IMR-90 (cell line): ENCODE results near the gene ANKRD11. TPM values are rescaled to one million over a fixed set of nuclear protein-coding genes. Genes with fewer than 3 reads are reported as not detected.

Source experiments
- ATAC-seq: fragments of 200-7000 bp; cut with Tn5 transposase; 2 replicates; pipeline ENCODE4 v1.9.1; 2020; ENCODE audit warnings: low read depth, mild to moderate bottlenecking, moderate library complexity
- BruUV-seq: library from RNA; stranded (reverse); fragments of 400-500 nt; replicated peaks from 2 replicates; lab custom pipeline; 2021; lab: Mats Ljungman, UMichigan
- CTCF ChIA-PET: fragments of 300-600 bp; formaldehyde crosslinking; extraction: SDS; loops from one replicate; lab custom pipeline; 2021; ENCODE audit warnings: antibody characterized with exemption; lab: Yijun Ruan, JAX
- POLR2A ChIA-PET: fragments of 300-600 bp; sonication (Branson Sonifier 250); formaldehyde crosslinking; loops from one replicate; lab custom pipeline; 2022; ENCODE audit warnings: antibody characterized with exemption; ENCODE audit not compliant: unreplicated experiment; lab: Charles Lee
- DNase-seq: peaks from one replicate; pipeline ENCODE4 v3.0.0; 2013
- H2AFZ ChIP-seq: replicated peaks from 2 replicates; pipeline ENCODE3; 2013; ENCODE audit warnings: low read length, mild to moderate bottlenecking; ENCODE audit not compliant: poor library complexity
- H2AK5ac ChIP-seq: 2 replicates; pipeline ENCODE4 v1.6.1; 2013; ENCODE audit warnings: low read depth, low read length, inconsistent platforms
- H2AK9ac ChIP-seq: replicated peaks from 2 replicates; pipeline ENCODE3; 2013; ENCODE audit warnings: mild to moderate bottlenecking, low read depth, low read length, moderate library complexity; ENCODE audit not compliant: poor library complexity
- H2BK120ac ChIP-seq: 2 replicates; pipeline ENCODE4 v1.6.1; 2013; ENCODE audit warnings: low read depth, low read length, inconsistent platforms
- H2BK15ac ChIP-seq: 3 replicates; pipeline ENCODE4 v1.6.1; 2013; ENCODE audit warnings: low read depth, low read length, inconsistent platforms
- H2BK20ac ChIP-seq: 2 replicates; pipeline ENCODE4 v1.6.1; 2013; ENCODE audit warnings: low read depth, mild to moderate bottlenecking, inconsistent platforms, low read length, moderate library complexity
- H2BK5ac ChIP-seq: 2 replicates; pipeline ENCODE4 v1.6.1; 2013; ENCODE audit warnings: mild to moderate bottlenecking, low read depth, low read length, inconsistent platforms; ENCODE audit not compliant: poor library complexity, severe bottlenecking
- H3K14ac ChIP-seq: replicated peaks from 2 replicates; pipeline ENCODE4 v1.6.1; 2013; ENCODE audit warnings: low read depth, low read length, inconsistent platforms
- H3K18ac ChIP-seq: 2 replicates; pipeline ENCODE4 v1.6.1; 2013; ENCODE audit warnings: low read depth, low read length, control low read depth
- H3K23ac ChIP-seq: 2 replicates; pipeline ENCODE4 v1.6.1; 2013; ENCODE audit warnings: low read depth, low read length, inconsistent platforms
- H3K27ac ChIP-seq: 2 replicates; pipeline ENCODE4 v1.5.1; 2013; ENCODE audit warnings: mild to moderate bottlenecking, control low read depth, low read length; ENCODE audit not compliant: insufficient read depth
- H3K27me3 ChIP-seq: 2 replicates; pipeline ENCODE4 v1.6.1; 2013; ENCODE audit warnings: low read length; ENCODE audit not compliant: control insufficient read depth, insufficient read depth
- H3K36me3 ChIP-seq: 2 replicates; pipeline ENCODE4 v1.6.1; 2013; ENCODE audit warnings: low read length, mixed read lengths; ENCODE audit not compliant: control insufficient read depth, insufficient read depth
- H3K4ac ChIP-seq: 2 replicates; pipeline ENCODE4 v1.6.1; 2013; ENCODE audit warnings: low read depth, low read length, inconsistent platforms
- H3K4me1 ChIP-seq: 2 replicates; pipeline ENCODE4 v1.6.1; 2013; ENCODE audit warnings: low read length, mixed read lengths; ENCODE audit not compliant: control insufficient read depth, insufficient read depth
- H3K4me2 ChIP-seq: 2 replicates; pipeline ENCODE4 v1.6.1; 2013; ENCODE audit warnings: low read depth, mild to moderate bottlenecking, control low read depth, low read length, moderate library complexity
- H3K4me3 ChIP-seq: 2 replicates; pipeline ENCODE4 v1.5.1; 2013; ENCODE audit warnings: low read depth, mild to moderate bottlenecking, control low read depth, low read length, moderate library complexity; ENCODE audit not compliant: insufficient read depth
- H3K56ac ChIP-seq: 2 replicates; pipeline ENCODE4 v1.6.1; 2013; ENCODE audit warnings: low read length, inconsistent platforms; ENCODE audit not compliant: insufficient read depth; ENCODE audit errors: extremely low read depth
- H3K79me1 ChIP-seq, 2 experiments: 2 replicates each; pipeline ENCODE4 v1.6.1; 2013; ENCODE audit warnings: low read length in 2 of 2, inconsistent platforms in 1 of 2, low read depth in 1 of 2
- H3K9ac ChIP-seq: 2 replicates; pipeline ENCODE4 v1.6.1; 2013; ENCODE audit warnings: low read depth, low read length, control low read depth
- H3K9me1 ChIP-seq: 2 replicates; pipeline ENCODE4 v1.6.1; 2013; ENCODE audit warnings: low read length, inconsistent platforms; ENCODE audit not compliant: insufficient read depth
- H3K9me3 ChIP-seq: 2 replicates; pipeline ENCODE4 v1.6.1; 2013; ENCODE audit warnings: low read length; ENCODE audit not compliant: control insufficient read depth, insufficient read depth
- H4K20me1 ChIP-seq: 2 replicates; pipeline ENCODE4 v1.6.1; 2013; ENCODE audit warnings: low read length, inconsistent platforms; ENCODE audit not compliant: insufficient read depth
- H4K5ac ChIP-seq: 2 replicates; pipeline ENCODE4 v1.6.1; 2013; ENCODE audit warnings: mild to moderate bottlenecking, low read depth, low read length, control low read depth
- H4K8ac ChIP-seq, 2 experiments: 2 replicates each; pipeline ENCODE4 v1.6.1; 2013; ENCODE audit warnings: low read depth in 2 of 2, low read length in 2 of 2, control low read depth in 1 of 2, inconsistent platforms in 1 of 2
- H4K91ac ChIP-seq: 2 replicates; pipeline ENCODE4 v1.6.1; 2013; ENCODE audit warnings: low read depth, low read length, inconsistent platforms; ENCODE audit not compliant: insufficient read depth
- BHLHE40 ChIP-seq: fragments of 150-350 bp; IDR thresholded peaks from 2 replicates; pipeline ENCODE4 v1.6.1; 2016; ENCODE audit warnings: mild to moderate bottlenecking, low read depth, low read length
- CEBPB ChIP-seq: IDR thresholded peaks from 2 replicates; pipeline ENCODE4 v1.6.1; 2012; ENCODE audit warnings: low read depth, low read length, improper control_type of control experiment
- CHD1 ChIP-seq: IDR thresholded peaks from 2 replicates; pipeline ENCODE4 v1.6.1; 2012; ENCODE audit warnings: low read depth, low read length, improper control_type of control experiment
- FOS ChIP-seq: fragments of 150-350 bp; IDR thresholded peaks from 2 replicates; pipeline ENCODE4 v1.6.1; 2016; ENCODE audit warnings: low read depth, low read length
- MAFK ChIP-seq: IDR thresholded peaks from 2 replicates; pipeline ENCODE4 v1.6.1; 2012; ENCODE audit warnings: low read depth, low read length, improper control_type of control experiment
- MAZ ChIP-seq: IDR thresholded peaks from 2 replicates; pipeline ENCODE4 v1.6.1; 2012; ENCODE audit warnings: low read depth, mild to moderate bottlenecking, low read length, improper control_type of control experiment, moderate library complexity, borderline replicate concordance
- MXI1 ChIP-seq: IDR thresholded peaks from 2 replicates; pipeline ENCODE4 v1.6.1; 2012; ENCODE audit warnings: low read depth, mild to moderate bottlenecking, low read length, moderate library complexity, borderline replicate concordance
- NFE2L2 ChIP-seq: fragments of 150-350 bp; IDR thresholded peaks from 2 replicates; pipeline ENCODE4 v1.6.1; 2016; ENCODE audit warnings: low read depth, mild to moderate bottlenecking, low read length
- POLR2A ChIP-seq: IDR thresholded peaks from 2 replicates; pipeline ENCODE4 v1.6.1; 2012; ENCODE audit warnings: mild to moderate bottlenecking, low read depth, low read length
- RAD21 ChIP-seq: IDR thresholded peaks from 2 replicates; pipeline ENCODE4 v1.6.1; 2012; ENCODE audit warnings: low read length, improper control_type of control experiment
- RCOR1 ChIP-seq: IDR thresholded peaks from 2 replicates; pipeline ENCODE4 v1.6.1; 2012; ENCODE audit warnings: mild to moderate bottlenecking, low read length, improper control_type of control experiment; ENCODE audit not compliant: insufficient replicate concordance
- RFX5 ChIP-seq: IDR thresholded peaks from 2 replicates; pipeline ENCODE4 v1.8.0; 2012; ENCODE audit warnings: low read depth, mild to moderate bottlenecking, low read length, moderate library complexity
- SMC3 ChIP-seq: fragments of 150-350 bp; IDR thresholded peaks from 2 replicates; pipeline ENCODE4 v1.6.1; 2016; ENCODE audit warnings: low read depth, mild to moderate bottlenecking, antibody characterized with exemption, low read length, moderate library complexity
- WGBS, 2 experiments: methylation state at CpG; one replicate each; pipeline versions ENCODE4 v1.1.5 to v1.1.7; 2013; ENCODE audit warnings: missing lambda C conversion rate in 2 of 2; ENCODE audit not compliant: insufficient read length in 1 of 2; ENCODE audit errors: extremely low coverage in 2 of 2; 5-methylcytosine and 5-hydroxymethylcytosine counted together
- dilution Hi-C: fragments of 300-500 bp; cut with HindIII; formaldehyde crosslinking; loops from one replicate; pipeline ENCODE4 v1.14.3; 2018; ENCODE audit warnings: low sequenced_read_pairs; ENCODE audit not compliant: unreplicated experiment
- in situ Hi-C: fragments of 300-500 bp; cut with MboI; formaldehyde crosslinking; loops from 3 replicates; pipeline ENCODE4 v1.14.3; 2019; ENCODE audit warnings: low sequenced_read_pairs, inconsistent platforms, mixed read lengths
- intact Hi-C: fragments of 100-400 bp; cut with micrococcal nuclease; formaldehyde crosslinking; loops from 2 replicates; pipeline ENCODE4 v1.10.0; 2022
- polyA plus RNA-seq, 3 experiments: library from polyadenylated mRNA; depleted of rRNA; stranded (reverse); fragments of >200 nt; gene quantifications; 2 replicates each; pipeline ENCODE4 v1.2.3, GENCODE V29; 2012; ENCODE audit warnings: low replicate concordance in 1 of 3
- total RNA-seq: library from RNA; depleted of rRNA; stranded (reverse); fragments of >200 nt; gene quantifications from 2 replicates; pipeline ENCODE4 v1.2.3, GENCODE V29; 2012
- TF ChIP-seq, protein P1 (sequence below): conservative IDR thresholded peaks from 2 replicates; pipeline ENCODE4 v1.5.1; 2012; ENCODE audit warnings: mild to moderate bottlenecking, low read depth, low read length, improper control_type of control experiment
- TF ChIP-seq, protein P2 (sequence below): fragments of 150-350 bp; IDR thresholded peaks from 2 replicates; pipeline ENCODE4 v1.6.1; 2017; ENCODE audit warnings: mild to moderate bottlenecking, antibody characterized with exemption, low read length, low read depth
- TF ChIP-seq, protein P3 (sequence below): fragments of 150-350 bp; IDR thresholded peaks from 2 replicates; pipeline ENCODE4 v1.6.1; 2016; ENCODE audit warnings: low read depth, mild to moderate bottlenecking, low read length, moderate library complexity, borderline replicate concordance

ANKRD11 gene
- total and polyA plus RNA-seq, 2 of the 4 experiments (the other 2 are of a cell fraction): 46.8 to 71.9 TPM

DNA sequence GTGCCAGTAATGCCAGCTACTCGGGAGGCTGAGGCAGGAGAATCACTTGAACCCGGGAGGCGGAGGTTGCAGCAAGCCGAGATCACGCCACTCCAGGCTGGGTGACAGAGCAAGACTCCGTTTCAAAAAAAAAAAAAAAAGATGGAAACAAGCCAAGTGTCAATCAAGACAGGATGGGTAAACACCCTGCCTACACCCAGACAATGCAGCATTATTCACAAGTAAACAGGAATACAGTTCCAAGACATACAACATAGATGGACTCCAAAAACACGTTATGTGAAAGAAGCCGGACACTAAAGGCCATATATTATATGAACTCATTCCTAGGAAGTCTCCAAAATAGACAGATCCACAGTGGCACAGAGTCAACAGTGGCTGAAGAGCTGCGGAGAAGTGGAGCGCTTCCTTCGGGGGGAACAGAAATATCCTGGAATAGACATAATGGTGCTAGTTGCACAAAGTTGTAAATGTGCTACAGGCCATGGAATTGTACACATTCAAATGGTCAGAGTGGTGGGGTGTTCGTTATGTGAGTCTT, 33.9 kb downstream of the ANKRD11 start:
- DNase-seq: no peak
- no TSS peak for BruUV-seq
- no peak overlapping the region for H4K8ac ChIP-seq
- no peak overlapping the region for H4K5ac ChIP-seq
- H3K4me1 ChIP-seq: peaks cover 16% of the 10 kb centered on the region
- H3K4me3 ChIP-seq: no peak overlapping the region
- dilution Hi-C loops: no loop called here
- no peak overlapping the region for H3K4ac ChIP-seq
- H2AK5ac ChIP-seq: no peak overlapping the region
- ChIA-PET POLR2A (no interaction called here), CTCF (no interaction called here)
- no peak overlapping the region for H2BK15ac ChIP-seq
- peaks cover 91% of the 10 kb centered on the region for H4K20me1 ChIP-seq
- no peak overlapping the region for H3K14ac ChIP-seq
- TF ChIP-seq CHD1: no peak
- TF ChIP-seq BHLHE40: no peak
- TF ChIP-seq CEBPB: no peak
- TF ChIP-seq, protein P1, sequence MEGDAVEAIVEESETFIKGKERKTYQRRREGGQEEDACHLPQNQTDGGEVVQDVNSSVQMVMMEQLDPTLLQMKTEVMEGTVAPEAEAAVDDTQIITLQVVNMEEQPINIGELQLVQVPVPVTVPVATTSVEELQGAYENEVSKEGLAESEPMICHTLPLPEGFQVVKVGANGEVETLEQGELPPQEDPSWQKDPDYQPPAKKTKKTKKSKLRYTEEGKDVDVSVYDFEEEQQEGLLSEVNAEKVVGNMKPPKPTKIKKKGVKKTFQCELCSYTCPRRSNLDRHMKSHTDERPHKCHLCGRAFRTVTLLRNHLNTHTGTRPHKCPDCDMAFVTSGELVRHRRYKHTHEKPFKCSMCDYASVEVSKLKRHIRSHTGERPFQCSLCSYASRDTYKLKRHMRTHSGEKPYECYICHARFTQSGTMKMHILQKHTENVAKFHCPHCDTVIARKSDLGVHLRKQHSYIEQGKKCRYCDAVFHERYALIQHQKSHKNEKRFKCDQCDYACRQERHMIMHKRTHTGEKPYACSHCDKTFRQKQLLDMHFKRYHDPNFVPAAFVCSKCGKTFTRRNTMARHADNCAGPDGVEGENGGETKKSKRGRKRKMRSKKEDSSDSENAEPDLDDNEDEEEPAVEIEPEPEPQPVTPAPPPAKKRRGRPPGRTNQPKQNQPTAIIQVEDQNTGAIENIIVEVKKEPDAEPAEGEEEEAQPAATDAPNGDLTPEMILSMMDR: no peak
- TF ChIP-seq NFE2L2: no peak
- no peak for TF ChIP-seq RAD21
- TF ChIP-seq POLR2A: no peak
- TF ChIP-seq, protein P2, sequence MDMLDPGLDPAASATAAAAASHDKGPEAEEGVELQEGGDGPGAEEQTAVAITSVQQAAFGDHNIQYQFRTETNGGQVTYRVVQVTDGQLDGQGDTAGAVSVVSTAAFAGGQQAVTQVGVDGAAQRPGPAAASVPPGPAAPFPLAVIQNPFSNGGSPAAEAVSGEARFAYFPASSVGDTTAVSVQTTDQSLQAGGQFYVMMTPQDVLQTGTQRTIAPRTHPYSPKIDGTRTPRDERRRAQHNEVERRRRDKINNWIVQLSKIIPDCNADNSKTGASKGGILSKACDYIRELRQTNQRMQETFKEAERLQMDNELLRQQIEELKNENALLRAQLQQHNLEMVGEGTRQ: no peak
- no peak for TF ChIP-seq MAZ
- TF ChIP-seq MXI1: no peak
- TF ChIP-seq MAFK: no peak
- no peak for TF ChIP-seq RCOR1
- TF ChIP-seq, protein P3, sequence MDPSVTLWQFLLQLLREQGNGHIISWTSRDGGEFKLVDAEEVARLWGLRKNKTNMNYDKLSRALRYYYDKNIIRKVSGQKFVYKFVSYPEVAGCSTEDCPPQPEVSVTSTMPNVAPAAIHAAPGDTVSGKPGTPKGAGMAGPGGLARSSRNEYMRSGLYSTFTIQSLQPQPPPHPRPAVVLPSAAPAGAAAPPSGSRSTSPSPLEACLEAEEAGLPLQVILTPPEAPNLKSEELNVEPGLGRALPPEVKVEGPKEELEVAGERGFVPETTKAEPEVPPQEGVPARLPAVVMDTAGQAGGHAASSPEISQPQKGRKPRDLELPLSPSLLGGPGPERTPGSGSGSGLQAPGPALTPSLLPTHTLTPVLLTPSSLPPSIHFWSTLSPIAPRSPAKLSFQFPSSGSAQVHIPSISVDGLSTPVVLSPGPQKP: no peak
- no peak for TF ChIP-seq SMC3
- no peak for TF ChIP-seq RFX5
- TF ChIP-seq FOS: no peak
- H2BK5ac ChIP-seq: no peak overlapping the region
- H2AFZ ChIP-seq: no peak overlapping the region
- H2AK9ac ChIP-seq: no peak overlapping the region
- H3K56ac ChIP-seq: no peak overlapping the region
- H3K4me2 ChIP-seq: no peak overlapping the region
- H3K23ac ChIP-seq: no peak overlapping the region
- no peak overlapping the region for H4K91ac ChIP-seq
- H3K9me1 ChIP-seq: peaks cover 23% of the 10 kb centered on the region
- peaks cover 0 to 78% of the 10 kb centered on the region in 2 experiments; a peak in 3 of 4 replicates for H3K79me1 ChIP-seq
- in situ Hi-C loops: no loop called here
- no peaks in the 10 kb centered on the region for H3K36me3 ChIP-seq
- H3K27me3 ChIP-seq: no peaks in the 10 kb centered on the region
- peaks cover 5% of the 10 kb centered on the region for H3K9me3 ChIP-seq
- intact Hi-C loops: no loop called here
- no peak overlapping the region for H3K27ac ChIP-seq
- no peak overlapping the region for H3K18ac ChIP-seq
- no peak for ATAC-seq
- no peak overlapping the region for H2BK120ac ChIP-seq
- WGBS, 2 experiments: 100% methylated on average over 3 of the region's 12 CpGs; no CpG with 5 or more reads in 1 of the 2 experiments
- H3K9ac ChIP-seq: no peak overlapping the region
- H2BK20ac ChIP-seq: no peak overlapping the region
